DND-41 (cell line): ENCODE results near the gene CLEC20A.

Source experiments
- EZH2 ChIP-seq: IDR thresholded peaks from 3 replicates; pipeline ENCODE4 v1.6.1; 2012; ENCODE audit warnings: borderline replicate concordance, low read depth, mild to moderate bottlenecking, moderate library complexity, low read length, inconsistent platforms; ENCODE audit not compliant: severe bottlenecking
- TF ChIP-seq, protein P1 (sequence below): IDR thresholded peaks from 2 replicates; pipeline ENCODE4 v1.5.1; 2012; ENCODE audit warnings: borderline replicate concordance, low read length, moderate library complexity, mild to moderate bottlenecking; ENCODE audit not compliant: poor library complexity, severe bottlenecking; ENCODE audit errors: extremely low read depth

DNA sequence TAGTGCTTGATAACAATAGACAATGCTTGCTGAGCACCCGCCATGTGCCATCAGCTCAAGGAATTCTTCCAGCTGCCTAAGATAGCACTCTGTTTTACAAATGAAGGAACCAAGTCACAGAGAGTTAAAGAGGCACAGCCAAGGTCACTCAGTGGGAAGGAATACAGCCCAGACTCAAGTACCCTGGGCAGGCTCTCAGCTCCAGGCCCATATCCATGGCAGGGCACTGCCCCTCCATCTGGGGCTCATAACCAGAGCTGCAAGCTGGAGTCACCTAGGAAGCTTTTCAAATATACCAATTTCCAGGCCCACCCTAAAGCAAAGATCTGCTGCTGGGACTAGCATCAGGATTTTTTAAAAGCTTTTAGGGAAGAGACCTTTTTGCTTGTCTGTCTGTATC is 1.6 kb downstream of the CLEC20A start:
- TF ChIP-seq, protein P1, sequence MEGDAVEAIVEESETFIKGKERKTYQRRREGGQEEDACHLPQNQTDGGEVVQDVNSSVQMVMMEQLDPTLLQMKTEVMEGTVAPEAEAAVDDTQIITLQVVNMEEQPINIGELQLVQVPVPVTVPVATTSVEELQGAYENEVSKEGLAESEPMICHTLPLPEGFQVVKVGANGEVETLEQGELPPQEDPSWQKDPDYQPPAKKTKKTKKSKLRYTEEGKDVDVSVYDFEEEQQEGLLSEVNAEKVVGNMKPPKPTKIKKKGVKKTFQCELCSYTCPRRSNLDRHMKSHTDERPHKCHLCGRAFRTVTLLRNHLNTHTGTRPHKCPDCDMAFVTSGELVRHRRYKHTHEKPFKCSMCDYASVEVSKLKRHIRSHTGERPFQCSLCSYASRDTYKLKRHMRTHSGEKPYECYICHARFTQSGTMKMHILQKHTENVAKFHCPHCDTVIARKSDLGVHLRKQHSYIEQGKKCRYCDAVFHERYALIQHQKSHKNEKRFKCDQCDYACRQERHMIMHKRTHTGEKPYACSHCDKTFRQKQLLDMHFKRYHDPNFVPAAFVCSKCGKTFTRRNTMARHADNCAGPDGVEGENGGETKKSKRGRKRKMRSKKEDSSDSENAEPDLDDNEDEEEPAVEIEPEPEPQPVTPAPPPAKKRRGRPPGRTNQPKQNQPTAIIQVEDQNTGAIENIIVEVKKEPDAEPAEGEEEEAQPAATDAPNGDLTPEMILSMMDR, result no peak
- no peak for TF ChIP-seq EZH2
